Measurements from ENCODE around the gene MYO1C.

- TF ChIP-seq CTCF (IDR thresholded peaks at IDR 0.05; ENCODE audit: insufficient read depth, low read length) (no peak), GABPA (IDR thresholded peaks at IDR 0.05; ENCODE audit: low read depth) (no peak)
Observed at GRCh38 chr17:1470755-1471462, 21.6 kb downstream of the MYO1C start.
